DOHH2 (cell line): ENCODE results near the gene SMIM30.

Experiments
- H3F3A ChIP-seq: fragments of 200-600 bp; sonication (generic), shearing (Covaris generic); 2 replicates; pipeline ENCODE4 v1.6.0; 2016; ENCODE audit warnings: antibody characterized with exemption, mild to moderate bottlenecking; ENCODE audit not compliant: control insufficient read depth, insufficient read depth
- H3K27ac ChIP-seq: fragments of 200-600 bp; sonication (generic); 2 replicates; pipeline ENCODE4 v1.5.1; 2014; ENCODE audit warnings: low read depth, mild to moderate bottlenecking, low read length, moderate library complexity
- H3K27me3 ChIP-seq: fragments of 200-600 bp; sonication (generic); 2 replicates; pipeline ENCODE4 v1.6.1; 2014; ENCODE audit warnings: mild to moderate bottlenecking, low read length, mixed read lengths; ENCODE audit not compliant: control insufficient read depth
- H3K36me3 ChIP-seq: fragments of 200-600 bp; sonication (generic); 2 replicates; pipeline ENCODE4 v1.6.1; 2014; ENCODE audit warnings: mild to moderate bottlenecking, low read length, moderate library complexity, mixed read lengths; ENCODE audit not compliant: control insufficient read depth
- H3K4me1 ChIP-seq: fragments of 200-600 bp; sonication (generic); 2 replicates; pipeline ENCODE4 v1.6.1; 2014; ENCODE audit warnings: mild to moderate bottlenecking, low read length, mixed read lengths; ENCODE audit not compliant: control insufficient read depth
- H3K4me2 ChIP-seq: fragments of 200-600 bp; sonication (generic); 2 replicates; pipeline ENCODE4 v1.6.0; 2014; ENCODE audit warnings: mild to moderate bottlenecking, low read length, moderate library complexity
- H3K4me3 ChIP-seq: fragments of 200-600 bp; sonication (generic); 2 replicates; pipeline ENCODE4 v1.5.1; 2014; ENCODE audit warnings: mild to moderate bottlenecking, low read length, mixed read lengths
- H3K79me2 ChIP-seq: fragments of 200-600 bp; sonication (generic); 2 replicates; pipeline ENCODE4 v1.6.1; 2014; ENCODE audit warnings: mild to moderate bottlenecking, low read length, mixed read lengths; ENCODE audit not compliant: control insufficient read depth
- H3K9me2 ChIP-seq: fragments of 200-600 bp; sonication (generic); replicated peaks from 2 replicates; pipeline ENCODE4 v1.6.1; 2014; ENCODE audit warnings: mild to moderate bottlenecking, low read length, mixed read lengths; ENCODE audit not compliant: control insufficient read depth
- H3K9me3 ChIP-seq: fragments of 200-600 bp; sonication (generic); 2 replicates; pipeline ENCODE4 v1.6.1; 2014; ENCODE audit warnings: antibody characterized with exemption, low read length, mixed read lengths; ENCODE audit not compliant: control insufficient read depth, insufficient read depth
- H4K20me1 ChIP-seq: fragments of 200-600 bp; sonication (generic); 2 replicates; pipeline ENCODE4 v1.6.0; 2014; ENCODE audit warnings: low read depth, mild to moderate bottlenecking, antibody characterized with exemption, low read length, moderate library complexity; ENCODE audit not compliant: control insufficient read depth, insufficient read depth
- CTCF ChIP-seq: fragments of 200-600 bp; sonication (generic); IDR thresholded peaks from one replicate; pipeline ENCODE4 v1.5.1; 2014; ENCODE audit warnings: antibody characterized with exemption, mild to moderate bottlenecking, low read depth, low read length; ENCODE audit not compliant: poor library complexity, severe bottlenecking
- EZH2phosphoT487 ChIP-seq: fragments of 200-600 bp; sonication (generic); IDR thresholded peaks from 2 replicates; pipeline ENCODE4 v1.6.1; 2017; ENCODE audit warnings: borderline replicate concordance, mild to moderate bottlenecking, antibody characterized with exemption, low read length, moderate library complexity, mixed read lengths

The SMIM30 gene

DNA sequence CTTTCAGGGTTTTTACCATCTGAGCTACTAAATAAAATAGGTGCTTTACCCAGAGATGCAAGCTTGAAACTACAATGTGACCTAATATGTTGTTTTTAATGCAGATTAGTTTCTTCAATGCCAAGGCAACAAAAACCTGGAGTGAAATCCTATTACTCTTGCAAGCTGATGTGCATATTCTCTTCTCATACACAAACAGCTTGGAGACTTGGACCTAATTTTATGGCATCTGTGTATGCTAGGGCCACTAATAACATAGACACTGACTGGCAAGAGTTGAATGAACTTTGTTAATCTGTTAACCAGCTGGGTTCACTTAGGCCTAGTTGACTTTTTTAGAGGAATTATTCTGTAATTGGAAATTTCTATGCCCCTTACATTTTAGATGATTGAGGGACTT, 23.4 kb upstream of the SMIM30 start:
- Histone ChIP-seq H3K79me2 (no peaks in the 10 kb centered on the region), H3F3A (peaks cover 19% of the 10 kb centered on the region), H3K9me3 (no peaks in the 10 kb centered on the region; the same call in 1 of the 2 replicates), H3K27ac (peak overlapping the region; percentile 91), H4K20me1 (no peaks in the 10 kb centered on the region), H3K4me2 (peak overlapping the region; percentile 60), H3K4me1 (peaks cover 59% of the 10 kb centered on the region), H3K36me3 (peaks cover 5% of the 10 kb centered on the region), H3K27me3 (no peaks in the 10 kb centered on the region), H3K9me2 (no peaks in the 10 kb centered on the region), H3K4me3 (peak overlapping the region; percentile 31)
- TF ChIP-seq CTCF (no peak), EZH2phosphoT487 (no peak)

GRCh38 chr7:113140956-113141355, 22.6 kb upstream of the SMIM30 start:
- Histone ChIP-seq H3K4me2 (peak overlapping the region; percentile 60), H3K9me2 (no peaks in the 10 kb centered on the region)
- TF ChIP-seq CTCF, result no peak

DNA sequence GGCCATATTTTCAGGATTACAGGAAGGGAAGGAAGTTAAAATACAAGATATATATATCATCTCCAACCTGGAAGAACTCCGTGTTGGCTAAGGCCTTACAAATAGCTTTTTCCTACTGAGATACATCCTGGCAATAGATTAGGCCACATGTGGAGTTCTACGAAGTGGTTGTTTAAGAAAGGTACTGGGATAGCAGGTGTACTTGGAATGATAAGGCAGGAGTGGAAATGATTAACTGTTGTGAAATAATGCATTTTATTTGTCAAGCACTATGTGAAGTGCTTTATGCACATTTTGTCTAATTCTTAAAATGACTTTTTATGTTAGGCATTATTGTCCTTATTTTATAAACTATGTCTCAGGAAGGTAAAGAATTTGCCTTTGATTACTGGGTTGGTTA, 18.9 kb upstream of the SMIM30 start:
- peaks cover 5% of the 10 kb centered on the region; the same call in 1 of the 2 replicates for H3K36me3 ChIP-seq
- H3K4me2 ChIP-seq, result no peak overlapping the region
- H3K4me3 ChIP-seq, result no peak overlapping the region
- H3K27ac ChIP-seq, result no peak overlapping the region
- no peaks in the 10 kb centered on the region for H4K20me1 ChIP-seq
- peaks cover 11% of the 10 kb centered on the region for H3F3A ChIP-seq
- no peaks in the 10 kb centered on the region; the same call in 1 of the 2 replicates for H3K9me3 ChIP-seq
- TF ChIP-seq CTCF (no peak), EZH2phosphoT487 (no peak)
- H3K27me3 ChIP-seq, result no peaks in the 10 kb centered on the region
- H3K79me2 ChIP-seq, result no peaks in the 10 kb centered on the region
- no peaks in the 10 kb centered on the region for H3K9me2 ChIP-seq
- peaks cover 27% of the 10 kb centered on the region for H3K4me1 ChIP-seq

More at GRCh38 chr7:113140956-113141355, 22.6 kb upstream of the SMIM30 start:
- H3K27ac ChIP-seq, result peak overlapping the region; percentile 91
- H3K36me3 ChIP-seq, result peaks cover 5% of the 10 kb centered on the region
- H3K79me2 ChIP-seq, result no peaks in the 10 kb centered on the region
- H3K27me3 ChIP-seq, result no peaks in the 10 kb centered on the region
- H3K4me3 ChIP-seq, result no peak overlapping the region; the same call in 1 of the 2 replicates
- no peaks in the 10 kb centered on the region for H4K20me1 ChIP-seq
- H3K9me3 ChIP-seq, result no peaks in the 10 kb centered on the region; the same call in 1 of the 2 replicates
- peaks cover 19% of the 10 kb centered on the region for H3F3A ChIP-seq
- H3K4me1 ChIP-seq, result peaks cover 59% of the 10 kb centered on the region

DNA sequence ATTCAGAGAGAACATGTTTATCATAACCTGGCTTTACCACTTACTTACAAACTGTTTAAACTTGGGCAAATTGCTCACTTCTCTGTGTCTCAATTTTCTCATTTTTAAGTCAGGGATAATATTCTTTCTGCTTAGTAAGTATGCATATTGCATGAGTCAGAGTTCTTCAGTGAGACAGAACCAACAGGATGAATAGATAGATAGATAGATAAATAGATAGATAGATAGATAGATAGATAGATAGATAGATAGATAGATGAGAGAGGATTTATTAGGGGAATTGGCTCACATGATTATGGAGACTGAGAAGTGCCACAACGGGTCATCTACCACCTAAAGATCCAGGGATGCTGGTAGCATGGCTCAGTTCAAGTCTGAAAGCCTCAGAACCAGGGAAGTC, 15.7 kb upstream of the SMIM30 start:
- Histone ChIP-seq H3F3A (no peaks in the 10 kb centered on the region), H4K20me1 (no peaks in the 10 kb centered on the region), H3K9me2 (no peaks in the 10 kb centered on the region), H3K9me3 (no peaks in the 10 kb centered on the region; the same call in 1 of the 2 replicates), H3K4me1 (no peaks in the 10 kb centered on the region), H3K27me3 (no peaks in the 10 kb centered on the region), H3K4me3 (no peak overlapping the region), H3K79me2 (no peaks in the 10 kb centered on the region), H3K36me3 (no peaks in the 10 kb centered on the region), H3K4me2 (no peak overlapping the region), H3K27ac (no peak overlapping the region)
- TF ChIP-seq CTCF (no peak), EZH2phosphoT487 (no peak)
